K562 (cell line): ENCODE data around the gene PAIP1. TPM values are rescaled to one million over a fixed set of nuclear protein-coding genes. Genes with fewer than 3 reads are reported as not detected.
A peak's percentile ranks its signal among the peaks of the same experiment; 100 is the strongest.

Experiments used
- BRCA1 ChIP-seq, 2 experiments: fragments of 450-650 bp in 1 of 2; sonication (generic) in 1 of 2; formaldehyde crosslinking in 1 of 2; IDR thresholded peaks; 2 replicates each; pipeline versions ENCODE4 v1.5.0 to v1.6.1; 2017 to 2020; ENCODE audit warnings: mild to moderate bottlenecking in 1 of 2, missing genetic modification reagents in 1 of 2
- CBFA2T3 ChIP-seq: fragments of 450-650 bp; IDR thresholded peaks from 2 replicates; pipeline ENCODE4 v1.6.1; 2017
- E2F3 ChIP-seq: fragments of 250-450 bp; sonication (Bioruptor Pico); IDR thresholded peaks from 2 replicates; pipeline ENCODE4 v1.4.0; 2020; ENCODE audit warnings: mild to moderate bottlenecking
- FOXJ2 ChIP-seq: fragments of 200-800 bp; sonication (Bioruptor generic); IDR thresholded peaks from 2 replicates; pipeline ENCODE4 v1.6.1; 2016; ENCODE audit warnings: missing genetic modification characterization, missing compliant biosample characterization
- GTF2F1 ChIP-seq: IDR thresholded peaks from 2 replicates; pipeline ENCODE4 v1.6.1; 2011; ENCODE audit warnings: low read depth, low read length, improper control_type of control experiment
- HDAC1 ChIP-seq, 2 experiments: fragments of 450-650 bp; IDR thresholded peaks; 2 replicates each; pipeline ENCODE4 v1.6.1; 2016 to 2017; ENCODE audit warnings: inconsistent platforms in 1 of 2, mild to moderate bottlenecking in 1 of 2, moderate library complexity in 1 of 2
- KDM1A ChIP-seq, 2 experiments: fragments of 450-650 bp; IDR thresholded peaks; 2 replicates each; pipeline ENCODE4 v1.6.1; 2016; ENCODE audit warnings: mild to moderate bottlenecking in 2 of 2
- POLR2G ChIP-seq: fragments of 200-400 bp; formaldehyde crosslinking; IDR thresholded peaks from 2 replicates; pipeline ENCODE4 v1.6.1; 2017; ENCODE audit warnings: low read depth, mild to moderate bottlenecking, antibody characterized with exemption, low read length, moderate library complexity
- SNIP1 ChIP-seq: fragments of 450-650 bp; IDR thresholded peaks from 2 replicates; pipeline ENCODE4 v1.7.1; 2017; ENCODE audit warnings: low read depth, mild to moderate bottlenecking
- TBP ChIP-seq: optimal IDR thresholded peaks from 2 replicates; pipeline ENCODE3; 2011; ENCODE audit warnings: low read depth, low read length, improper control_type of control experiment
- TEAD4 ChIP-seq, 2 experiments: sonication (generic) in 1 of 2; formaldehyde crosslinking in 1 of 2; IDR thresholded peaks; 2 replicates each; pipeline versions ENCODE4 v1.6.1 to v1.8.0; 2012 to 2022; ENCODE audit warnings: borderline replicate concordance in 1 of 2, inconsistent platforms in 1 of 2, low read length in 1 of 2, mild to moderate bottlenecking in 1 of 2, missing genetic modification reagents in 1 of 2
- TSC22D4 ChIP-seq: fragments of 450-650 bp; IDR thresholded peaks from 2 replicates; pipeline ENCODE4 v1.6.1; 2016; ENCODE audit warnings: missing genetic modification characterization, missing biosample characterization, control low read depth
- ZNF699 ChIP-seq: fragments of 250-450 bp; sonication (Bioruptor Pico); IDR thresholded peaks from 2 replicates; pipeline ENCODE4 v1.8.0; 2021; ENCODE audit warnings: mild to moderate bottlenecking, moderate library complexity; ENCODE audit not compliant: insufficient replicate concordance
- polyA plus RNA-seq, 8 experiments: library from polyadenylated mRNA; depleted of rRNA in 4 of 8; stranded (reverse) in 5 of 8; unstranded in 3 of 8; fragments of >200 nt; fragmentation: Nextera tagmentation in 2 of 8; fragmentation: Illumina TruSeq in 1 of 8; extraction: Ambion mirVana in 2 of 8; extraction: Trizol in 1 of 8; gene quantifications; 2 replicates each; pipeline versions ENCODE4 v1.2.1 to v1.2.3, GENCODE V29; 2011 to 2014; ENCODE audit warnings: inconsistent platforms in 1 of 8, missing spikeins in 1 of 8
- total RNA-seq, 7 experiments: library from RNA; depleted of rRNA in 6 of 7; stranded (reverse); fragments of >200 nt in 6 of 7; fragmentation: Illumina TruSeq in 2 of 7; extraction: Trizol in 2 of 7; gene quantifications; 2 replicates each; pipeline versions ENCODE4 v1.2.1 to v1.2.3, GENCODE V29; 2011 to 2021; ENCODE audit warnings: low replicate concordance in 1 of 7
- TF ChIP-seq, protein P1 (sequence below): fragments of 450-650 bp; IDR thresholded peaks from 2 replicates; pipeline ENCODE4 v1.6.1; 2016; ENCODE audit warnings: antibody characterized with exemption
- TF ChIP-seq, protein P2 (sequence below), 3 experiments: fragments of 200-800 bp in 1 of 3; sonication (Bioruptor generic) in 1 of 3; sonication (generic) in 1 of 3; formaldehyde crosslinking in 1 of 3; IDR thresholded peaks; 2 replicates each; pipeline versions ENCODE4 v1.6.1 to v1.8.0; 2016 to 2022; ENCODE audit warnings: mild to moderate bottlenecking in 2 of 3, missing compliant biosample characterization in 2 of 3, missing genetic modification characterization in 2 of 3, missing genetic modification reagents in 1 of 3
- TF ChIP-seq, protein P3 (sequence below), 3 experiments: IDR thresholded peaks in 2 of 3; conservative IDR thresholded peaks in 1 of 3; 2 replicates each; pipeline ENCODE4 v1.5.1; 2011 to 2012; ENCODE audit warnings: low read length in 3 of 3, mild to moderate bottlenecking in 3 of 3, control low read depth in 2 of 3, improper control_type of control experiment in 1 of 3, inconsistent platforms in 1 of 3, low read depth in 1 of 3, mixed read lengths in 1 of 3, moderate library complexity in 1 of 3; ENCODE audit not compliant: insufficient read depth in 2 of 3
- TF ChIP-seq, protein P4 (sequence below): fragments of 250-450 bp; sonication (Bioruptor Pico); IDR thresholded peaks from 2 replicates; pipeline ENCODE4 v1.4.0; 2020; ENCODE audit warnings: mild to moderate bottlenecking, moderate library complexity
- TF ChIP-seq, protein P5 (sequence below): sonication (generic); formaldehyde crosslinking; IDR thresholded peaks from 2 replicates; pipeline ENCODE4 v1.8.0; 2022; ENCODE audit warnings: missing genetic modification reagents, mild to moderate bottlenecking, borderline replicate concordance

Gene PAIP1
- total and polyA plus RNA-seq, 9 of the 15 experiments (the other 6 are each of a cell fraction or from before 2014, with no cell fraction given) = 51.7 to 181 (median 102) TPM

DNA sequence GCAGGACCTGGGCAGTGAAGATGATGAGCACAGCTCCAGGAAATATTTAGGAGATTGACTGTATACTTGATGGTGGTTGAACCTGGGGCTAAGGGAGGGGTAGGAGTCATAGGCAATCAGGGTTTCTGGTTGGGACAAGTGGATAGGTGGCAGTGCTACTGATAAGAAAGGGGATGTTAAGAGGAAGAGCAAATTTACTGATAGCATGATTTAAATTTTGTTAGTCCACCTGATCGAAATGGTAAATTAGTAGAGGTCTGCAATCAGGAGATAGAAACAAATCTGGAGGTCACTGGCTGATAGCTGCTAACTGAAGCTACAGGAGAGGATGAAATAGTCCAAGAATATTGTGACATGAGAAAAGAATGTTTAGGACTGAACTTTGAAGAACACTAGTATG, 36.3 kb downstream of the PAIP1 start (continued):
- TF ChIP-seq, protein P1, sequence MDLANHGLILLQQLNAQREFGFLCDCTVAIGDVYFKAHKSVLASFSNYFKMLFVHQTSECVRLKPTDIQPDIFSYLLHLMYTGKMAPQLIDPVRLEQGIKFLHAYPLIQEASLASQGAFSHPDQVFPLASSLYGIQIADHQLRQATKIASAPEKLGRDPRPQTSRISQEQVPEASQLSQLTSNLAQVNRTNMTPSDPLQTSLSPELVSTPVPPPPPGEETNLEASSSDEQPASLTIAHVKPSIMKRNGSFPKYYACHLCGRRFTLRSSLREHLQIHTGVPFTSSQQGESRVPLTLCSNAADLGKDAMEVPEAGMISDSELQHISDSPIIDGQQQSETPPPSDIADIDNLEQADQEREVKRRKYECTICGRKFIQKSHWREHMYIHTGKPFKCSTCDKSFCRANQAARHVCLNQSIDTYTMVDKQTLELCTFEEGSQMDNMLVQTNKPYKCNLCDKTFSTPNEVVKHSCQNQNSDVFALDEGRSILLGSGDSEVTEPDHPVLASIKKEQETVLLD = no peak
- TF ChIP-seq SNIP1 = no peak
- peak; percentile 62 to 66 for TF ChIP-seq KDM1A (IDR thresholded peaks at IDR 0.05)
- TF ChIP-seq FOXJ2 = no peak
- no peak for TF ChIP-seq ZNF699 (CRISPR knock-in tag)
- no peak for TF ChIP-seq BRCA1 (IDR thresholded peaks at IDR 0.05)
- TF ChIP-seq BRCA1 (CRISPR knock-in tag; IDR thresholded peaks at IDR 0.05) = no peak
- TF ChIP-seq TEAD4 (IDR thresholded peaks at IDR 0.05; ENCODE audit: low read length) = 0 out of 2 replicates have a peak, but pooled peaks have one; percentile 9
- TF ChIP-seq TEAD4 (CRISPR knock-in tag; IDR thresholded peaks at IDR 0.05; ENCODE audit: borderline replicate concordance) = no peak
- TF ChIP-seq, protein P2, sequence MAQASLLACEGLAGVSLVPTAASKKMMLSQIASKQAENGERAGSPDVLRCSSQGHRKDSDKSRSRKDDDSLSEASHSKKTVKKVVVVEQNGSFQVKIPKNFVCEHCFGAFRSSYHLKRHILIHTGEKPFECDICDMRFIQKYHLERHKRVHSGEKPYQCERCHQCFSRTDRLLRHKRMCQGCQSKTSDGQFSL (CRISPR knock-in tag; IDR thresholded peaks at IDR 0.05) = no peak
- TF ChIP-seq, protein P2 (tag; IDR thresholded peaks at IDR 0.05) = no peak
- TF ChIP-seq, protein P3, sequence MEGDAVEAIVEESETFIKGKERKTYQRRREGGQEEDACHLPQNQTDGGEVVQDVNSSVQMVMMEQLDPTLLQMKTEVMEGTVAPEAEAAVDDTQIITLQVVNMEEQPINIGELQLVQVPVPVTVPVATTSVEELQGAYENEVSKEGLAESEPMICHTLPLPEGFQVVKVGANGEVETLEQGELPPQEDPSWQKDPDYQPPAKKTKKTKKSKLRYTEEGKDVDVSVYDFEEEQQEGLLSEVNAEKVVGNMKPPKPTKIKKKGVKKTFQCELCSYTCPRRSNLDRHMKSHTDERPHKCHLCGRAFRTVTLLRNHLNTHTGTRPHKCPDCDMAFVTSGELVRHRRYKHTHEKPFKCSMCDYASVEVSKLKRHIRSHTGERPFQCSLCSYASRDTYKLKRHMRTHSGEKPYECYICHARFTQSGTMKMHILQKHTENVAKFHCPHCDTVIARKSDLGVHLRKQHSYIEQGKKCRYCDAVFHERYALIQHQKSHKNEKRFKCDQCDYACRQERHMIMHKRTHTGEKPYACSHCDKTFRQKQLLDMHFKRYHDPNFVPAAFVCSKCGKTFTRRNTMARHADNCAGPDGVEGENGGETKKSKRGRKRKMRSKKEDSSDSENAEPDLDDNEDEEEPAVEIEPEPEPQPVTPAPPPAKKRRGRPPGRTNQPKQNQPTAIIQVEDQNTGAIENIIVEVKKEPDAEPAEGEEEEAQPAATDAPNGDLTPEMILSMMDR (IDR thresholded peaks at IDR 0.05 in 2 of 3, conservative IDR thresholded peaks at IDR 0.05 in 1 of 3; ENCODE audit: insufficient read depth in 2 of 3, low read depth in 1 of 3, low read length in 3 of 3) = no peak; a peak in 1 of 6 replicates
- TF ChIP-seq POLR2G = no peak
- TF ChIP-seq, protein P4, sequence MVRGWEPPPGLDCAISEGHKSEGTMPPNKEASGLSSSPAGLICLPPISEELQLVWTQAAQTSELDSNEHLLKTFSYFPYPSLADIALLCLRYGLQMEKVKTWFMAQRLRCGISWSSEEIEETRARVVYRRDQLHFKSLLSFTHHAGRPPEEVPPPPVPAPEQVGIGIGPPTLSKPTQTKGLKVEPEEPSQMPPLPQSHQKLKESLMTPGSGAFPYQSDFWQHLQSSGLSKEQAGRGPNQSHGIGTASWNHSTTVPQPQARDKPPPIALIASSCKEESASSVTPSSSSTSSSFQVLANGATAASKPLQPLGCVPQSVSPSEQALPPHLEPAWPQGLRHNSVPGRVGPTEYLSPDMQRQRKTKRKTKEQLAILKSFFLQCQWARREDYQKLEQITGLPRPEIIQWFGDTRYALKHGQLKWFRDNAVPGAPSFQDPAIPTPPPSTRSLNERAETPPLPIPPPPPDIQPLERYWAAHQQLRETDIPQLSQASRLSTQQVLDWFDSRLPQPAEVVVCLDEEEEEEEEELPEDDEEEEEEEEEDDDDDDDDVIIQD = no peak
- no peak for TF ChIP-seq TSC22D4
- TF ChIP-seq GTF2F1 = no peak
- TF ChIP-seq E2F3 (CRISPR knock-in tag) = no peak
- TF ChIP-seq, protein P5, sequence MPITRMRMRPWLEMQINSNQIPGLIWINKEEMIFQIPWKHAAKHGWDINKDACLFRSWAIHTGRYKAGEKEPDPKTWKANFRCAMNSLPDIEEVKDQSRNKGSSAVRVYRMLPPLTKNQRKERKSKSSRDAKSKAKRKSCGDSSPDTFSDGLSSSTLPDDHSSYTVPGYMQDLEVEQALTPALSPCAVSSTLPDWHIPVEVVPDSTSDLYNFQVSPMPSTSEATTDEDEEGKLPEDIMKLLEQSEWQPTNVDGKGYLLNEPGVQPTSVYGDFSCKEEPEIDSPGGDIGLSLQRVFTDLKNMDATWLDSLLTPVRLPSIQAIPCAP (CRISPR knock-in tag) = no peak
- no peak for TF ChIP-seq TBP
- peak in 1 of 2 experiments; percentile 54; a peak in 1 of 4 replicates for TF ChIP-seq HDAC1 (IDR thresholded peaks at IDR 0.05)
- peak; percentile 58 for TF ChIP-seq CBFA2T3
